ENCODE data around the gene LGALS3BP. TPM values are rescaled to one million over a fixed set of nuclear protein-coding genes. Genes with fewer than 3 reads are reported as not detected.

Gene LGALS3BP
- total and polyA plus RNA-seq, 12 donors: 196 to 852 (median 545) TPM

DNA sequence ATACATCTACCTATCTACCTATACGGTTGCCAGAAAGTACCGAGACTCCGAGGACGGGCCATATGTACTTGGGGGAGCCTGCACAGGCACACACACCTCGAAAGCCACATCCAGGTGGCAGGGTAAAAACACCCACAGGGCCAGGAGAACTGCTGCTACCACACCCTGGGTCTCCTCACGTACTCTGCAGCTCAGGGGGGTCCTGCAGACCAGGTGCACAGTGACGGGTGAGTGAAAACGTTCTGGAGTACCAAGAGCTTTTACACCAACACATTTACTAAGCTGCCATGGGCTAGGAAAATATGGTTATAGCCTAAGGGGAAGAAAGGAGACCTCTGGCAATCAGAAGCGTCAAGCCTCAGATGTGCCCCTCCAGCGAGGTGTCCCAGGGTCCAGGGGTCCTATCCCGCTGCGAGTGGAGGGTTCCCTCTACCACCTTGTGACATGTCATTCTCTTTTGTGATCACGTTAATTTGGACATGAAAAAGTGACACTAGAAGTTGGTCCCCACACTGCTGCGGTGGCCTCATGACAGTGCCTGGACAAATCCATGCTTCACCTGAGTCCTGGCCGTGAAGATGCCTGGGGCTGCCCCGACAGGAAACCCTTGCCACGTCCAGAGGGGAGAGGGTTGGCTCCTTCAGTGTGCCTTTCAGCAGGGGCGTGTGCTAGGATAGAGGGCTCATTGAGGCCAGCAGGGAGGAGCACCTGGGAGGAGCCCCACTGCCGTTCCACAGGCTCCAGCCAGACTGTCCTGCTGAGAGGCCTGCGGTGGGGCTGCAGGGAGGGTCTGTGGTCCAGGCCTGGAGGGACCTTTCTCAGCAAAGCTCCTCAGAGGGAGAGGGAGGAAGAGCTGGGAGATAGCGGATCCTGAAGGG, 28.0 kb upstream of the LGALS3BP start:
- 83 to 85% methylated on average over 21 of the region's 21 CpGs for WGBS, 2 donors
- Histone ChIP-seq H3K36me3 (peaks cover 0 to 20% (median 0%) of the 10 kb centered on the region in 9 donors), H3K4me1 (peaks cover 8 to 49% (median 42%) of the 10 kb centered on the region in 9 donors), H3K27ac (peak overlapping the region in 1 of 10 donors; percentile 92), H3K9me3 (no peaks in the 10 kb centered on the region), H3K4me3 (peak overlapping the region in 3 of 10 donors; percentile 15 to 81 (median 73)), H3K27me3 (no peaks in the 10 kb centered on the region)
- ATAC-seq (no peak), DNase-seq (no peak)
- TF ChIP-seq, protein P1, sequence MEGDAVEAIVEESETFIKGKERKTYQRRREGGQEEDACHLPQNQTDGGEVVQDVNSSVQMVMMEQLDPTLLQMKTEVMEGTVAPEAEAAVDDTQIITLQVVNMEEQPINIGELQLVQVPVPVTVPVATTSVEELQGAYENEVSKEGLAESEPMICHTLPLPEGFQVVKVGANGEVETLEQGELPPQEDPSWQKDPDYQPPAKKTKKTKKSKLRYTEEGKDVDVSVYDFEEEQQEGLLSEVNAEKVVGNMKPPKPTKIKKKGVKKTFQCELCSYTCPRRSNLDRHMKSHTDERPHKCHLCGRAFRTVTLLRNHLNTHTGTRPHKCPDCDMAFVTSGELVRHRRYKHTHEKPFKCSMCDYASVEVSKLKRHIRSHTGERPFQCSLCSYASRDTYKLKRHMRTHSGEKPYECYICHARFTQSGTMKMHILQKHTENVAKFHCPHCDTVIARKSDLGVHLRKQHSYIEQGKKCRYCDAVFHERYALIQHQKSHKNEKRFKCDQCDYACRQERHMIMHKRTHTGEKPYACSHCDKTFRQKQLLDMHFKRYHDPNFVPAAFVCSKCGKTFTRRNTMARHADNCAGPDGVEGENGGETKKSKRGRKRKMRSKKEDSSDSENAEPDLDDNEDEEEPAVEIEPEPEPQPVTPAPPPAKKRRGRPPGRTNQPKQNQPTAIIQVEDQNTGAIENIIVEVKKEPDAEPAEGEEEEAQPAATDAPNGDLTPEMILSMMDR (IDR thresholded peaks at IDR 0.05): no peak
- intact Hi-C loops (cut with DNase I): no loop called here

DNA sequence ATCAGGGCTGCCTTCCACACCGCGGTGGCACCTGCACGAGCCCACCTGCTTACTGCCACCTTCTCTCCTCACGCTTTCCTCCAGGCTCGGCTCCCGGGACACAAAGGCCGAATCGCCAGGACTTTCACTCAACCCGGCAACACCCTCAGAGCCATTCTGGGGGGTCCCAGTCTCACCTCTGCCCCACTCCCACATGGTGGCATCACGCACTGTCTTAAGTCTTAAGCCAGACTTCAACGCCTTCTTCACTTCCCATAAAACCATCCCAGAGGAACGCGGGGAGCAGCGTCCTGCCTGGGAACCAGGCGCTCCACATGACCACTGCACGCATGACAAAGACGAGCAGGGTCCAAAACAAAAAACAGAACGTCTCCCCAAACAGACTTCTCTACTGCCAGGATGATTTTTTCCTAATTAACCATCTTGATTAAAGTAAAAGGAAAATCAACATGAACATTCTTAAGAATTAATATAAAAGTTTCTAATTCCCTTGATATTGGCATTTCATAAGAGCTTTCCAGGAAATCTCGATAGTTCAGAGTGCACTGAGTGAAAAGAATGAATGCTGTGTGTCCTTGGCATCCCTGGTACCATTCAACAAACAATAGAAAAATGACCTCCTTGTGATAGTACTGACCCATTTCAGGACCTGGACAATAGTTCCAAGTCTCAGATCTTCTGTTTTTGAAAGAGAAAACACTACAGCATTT, 27.2 kb upstream of the LGALS3BP start:
- WGBS, 2 donors: 85 to 86% methylated on average over 19 of the region's 19 CpGs
- Histone ChIP-seq H3K4me1 (peaks cover 8 to 49% (median 42%) of the 10 kb centered on the region in 9 donors), H3K36me3 (peaks cover 0 to 25% (median 0%) of the 10 kb centered on the region in 9 donors), H3K27ac (no peak overlapping the region), H3K4me3 (no peak overlapping the region), H3K9me3 (no peaks in the 10 kb centered on the region), H3K27me3 (no peaks in the 10 kb centered on the region)
- ATAC-seq (no peak), DNase-seq (no peak)
- intact Hi-C loops (cut with DNase I): no loop called here
- TF ChIP-seq, protein P1 (IDR thresholded peaks at IDR 0.05): no peak

DNA sequence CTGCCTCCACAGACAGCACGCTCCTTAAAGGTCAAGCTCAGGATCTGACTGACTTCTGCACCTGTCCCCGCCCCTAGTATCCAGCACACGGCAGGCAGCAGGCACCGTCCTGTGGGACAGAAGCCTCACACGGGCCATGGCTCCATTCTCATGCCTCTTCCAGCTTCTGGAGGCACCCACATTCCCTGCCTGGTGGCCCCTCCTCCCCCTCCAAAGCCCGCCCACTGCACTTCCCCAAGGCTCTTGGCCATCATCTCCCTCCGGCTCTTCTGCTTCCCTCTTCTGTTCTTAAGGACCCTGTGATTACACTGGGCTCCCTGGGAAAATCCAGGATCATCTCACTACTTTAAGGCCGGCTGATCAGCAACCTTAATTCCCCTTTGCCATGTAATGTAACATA, 26.3 kb upstream of the LGALS3BP start:
- no peak overlapping the region for H3K27ac ChIP-seq
- intact Hi-C loops (cut with DNase I): no loop called here
- DNase-seq: no peak

More for the DNA sequence above, 26.3 kb upstream of the LGALS3BP start:
- Histone ChIP-seq H3K4me1 (peaks cover 8 to 49% (median 42%) of the 10 kb centered on the region in 9 donors), H3K9me3 (no peaks in the 10 kb centered on the region), H3K36me3 (peaks cover 0 to 25% (median 0%) of the 10 kb centered on the region in 9 donors), H3K27me3 (no peaks in the 10 kb centered on the region), H3K4me3 (no peak overlapping the region)
- WGBS, 2 donors: 85 to 90% methylated on average over 8 of the region's 8 CpGs
- TF ChIP-seq, protein P1 (IDR thresholded peaks at IDR 0.05): no peak
- ATAC-seq: no peak

Data from heart right ventricle (tissue), 16 donors.